GM18907 (cell line): ENCODE results near the gene NDUFV3.
"Not testable (repeated sequence)": the region's sequence is repeated elsewhere in the genome, so short reads cannot be mapped to it uniquely, and the experiment has no call there.

ENCODE experiments used
- ATAC-seq: cut with Tn5 transposase; IDR thresholded peaks from one replicate; pipeline ENCODE4 v1.9.1; 2021; ENCODE audit warnings: mild to moderate bottlenecking, moderate library complexity; ENCODE audit not compliant: unreplicated experiment

The NDUFV3 gene

GRCh38 chr21:42933137-42933970 lies 40.2 kb downstream of the NDUFV3 start:
- not testable (repeated sequence) for ATAC-seq

GRCh38 chr21:42933973-42934372 lies 40.9 kb downstream of the NDUFV3 start:
- not testable (repeated sequence) for ATAC-seq

- not testable (repeated sequence) for ATAC-seq
Measured at GRCh38 chr21:42936360-42936759, 43.3 kb downstream of the NDUFV3 start.

GRCh38 chr21:42937034-42937940 lies 44.2 kb downstream of the NDUFV3 start:
- ATAC-seq: not testable (repeated sequence)

- ATAC-seq: no peak
Measured at GRCh38 chr21:42937960-42938605, 45.0 kb downstream of the NDUFV3 start.

- not testable (repeated sequence) for ATAC-seq
Measured at GRCh38 chr21:42938606-42938995, 45.5 kb downstream of the NDUFV3 start.

- ATAC-seq: no peak
Measured at GRCh38 chr21:42939582-42940413, 46.7 kb downstream of the NDUFV3 start.

GRCh38 chr21:42941696-42942085 lies 48.6 kb downstream of the NDUFV3 start:
- ATAC-seq: no peak

GRCh38 chr21:42942244-42942643 lies 49.1 kb downstream of the NDUFV3 start:
- no peak for ATAC-seq

GRCh38 chr21:42949094-42949755 lies 56.1 kb downstream of the NDUFV3 start:
- ATAC-seq: not testable (repeated sequence)

GRCh38 chr21:42951193-42951592 lies 58.1 kb downstream of the NDUFV3 start:
- not testable (repeated sequence) for ATAC-seq

- no peak for ATAC-seq
Measured at GRCh38 chr21:42956824-42957630, 63.9 kb downstream of the NDUFV3 start.

- ATAC-seq: not testable (repeated sequence)
Measured at GRCh38 chr21:42958122-42958521, 65.0 kb downstream of the NDUFV3 start.

- no peak for ATAC-seq
Measured at GRCh38 chr21:42959728-42960127, 66.6 kb downstream of the NDUFV3 start.

- ATAC-seq: no peak
Measured at GRCh38 chr21:42962380-42963007, 69.4 kb downstream of the NDUFV3 start.
